HG03571 (cell line): ENCODE data around the gene S100A2.
A peak's percentile ranks its signal among the peaks of the same experiment; 100 is the strongest.

Source experiments
- ATAC-seq: cut with Tn5 transposase; IDR thresholded peaks from one replicate; pipeline ENCODE4 v1.9.1; 2021; ENCODE audit not compliant: unreplicated experiment

S100A2 gene

DNA sequence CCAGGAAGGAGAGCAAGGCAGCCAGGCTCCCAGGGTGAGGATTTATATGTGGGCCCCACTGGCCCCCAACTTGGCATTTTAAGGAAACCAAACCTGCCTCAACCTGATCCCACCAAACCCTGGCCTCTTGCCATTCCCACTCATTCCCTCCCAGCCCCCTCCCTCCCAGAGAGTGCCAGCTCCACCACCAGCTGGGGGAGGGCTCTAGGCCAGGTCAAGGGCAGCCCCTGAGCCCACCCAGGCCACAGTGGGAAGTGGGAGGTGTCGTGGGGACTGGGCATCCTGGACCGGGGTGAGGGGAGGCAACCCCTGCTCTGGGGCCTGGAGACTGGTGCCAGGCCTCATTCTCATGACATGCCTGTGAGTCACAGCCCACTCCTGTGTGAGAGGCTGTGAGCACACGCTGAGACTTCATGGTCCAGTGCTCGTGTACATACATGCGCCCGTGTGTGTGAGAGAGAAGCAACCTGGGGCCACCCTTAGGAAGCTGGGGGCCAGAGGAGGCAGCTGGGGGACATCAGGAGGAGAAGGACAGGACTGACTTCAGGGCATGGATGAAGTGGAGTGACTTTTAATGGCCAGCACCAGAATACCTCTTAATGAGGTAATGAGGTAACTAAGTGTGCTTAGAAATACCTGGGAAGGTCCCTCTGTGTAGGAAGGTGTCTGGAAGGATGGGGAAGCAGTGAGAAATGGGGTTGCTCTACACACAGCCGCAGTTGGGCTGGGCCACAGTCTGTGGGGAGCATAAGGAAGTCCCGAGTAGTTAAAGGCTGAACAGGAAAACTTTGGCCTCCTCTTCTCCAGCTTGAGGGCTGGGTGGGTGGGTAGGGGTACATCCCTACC lies at the start of gene S100A2:
TSS of gene S100A2 (minus strand) at position 316 of the 846 bp plus-strand sequence. CDS start 1,967 bp downstream, outside the sequence.
- ATAC-seq: no peak

DNA sequence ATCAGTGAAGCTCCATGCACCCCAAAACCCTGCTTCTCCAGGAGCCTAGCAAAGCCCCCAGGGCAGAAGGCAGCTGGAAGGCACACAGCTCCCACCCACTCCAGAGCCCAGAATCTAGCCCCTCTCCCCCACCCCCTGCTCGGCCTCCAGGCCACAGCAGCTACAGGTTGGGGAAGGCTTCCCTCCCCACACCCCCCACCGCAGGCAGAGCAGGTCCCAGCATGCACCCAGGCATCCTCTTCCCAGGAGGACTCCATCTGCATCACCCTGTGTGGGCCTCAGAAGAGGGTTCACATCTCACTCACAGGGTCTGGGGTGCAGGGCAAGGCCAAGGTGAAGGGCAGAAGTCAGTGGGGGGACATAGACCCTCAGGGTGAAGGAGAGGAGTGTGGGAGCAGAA lies 49.8 kb upstream of the S100A2 start:
- no peak for ATAC-seq

DNA sequence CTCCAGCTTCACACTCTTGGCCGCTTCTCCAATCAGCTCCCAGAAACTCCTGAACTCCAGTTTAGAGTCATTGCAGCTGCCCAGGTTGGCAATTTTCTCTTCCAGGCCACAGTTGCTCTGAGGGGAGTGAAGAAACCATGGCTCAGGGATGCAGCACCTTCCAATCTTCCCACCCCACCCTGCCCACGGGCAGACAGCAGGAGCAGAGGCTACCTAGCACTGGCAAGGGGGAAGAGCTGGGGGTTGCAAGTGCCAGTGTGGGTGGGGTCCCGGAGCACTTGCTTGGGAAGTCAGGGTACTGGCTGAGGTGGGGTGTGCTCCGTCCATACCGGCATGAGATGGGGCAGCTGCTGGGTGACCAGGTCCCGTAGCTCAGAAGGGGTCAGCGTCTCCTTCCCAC lies 49.3 kb upstream of the S100A2 start:
- no peak for ATAC-seq

DNA sequence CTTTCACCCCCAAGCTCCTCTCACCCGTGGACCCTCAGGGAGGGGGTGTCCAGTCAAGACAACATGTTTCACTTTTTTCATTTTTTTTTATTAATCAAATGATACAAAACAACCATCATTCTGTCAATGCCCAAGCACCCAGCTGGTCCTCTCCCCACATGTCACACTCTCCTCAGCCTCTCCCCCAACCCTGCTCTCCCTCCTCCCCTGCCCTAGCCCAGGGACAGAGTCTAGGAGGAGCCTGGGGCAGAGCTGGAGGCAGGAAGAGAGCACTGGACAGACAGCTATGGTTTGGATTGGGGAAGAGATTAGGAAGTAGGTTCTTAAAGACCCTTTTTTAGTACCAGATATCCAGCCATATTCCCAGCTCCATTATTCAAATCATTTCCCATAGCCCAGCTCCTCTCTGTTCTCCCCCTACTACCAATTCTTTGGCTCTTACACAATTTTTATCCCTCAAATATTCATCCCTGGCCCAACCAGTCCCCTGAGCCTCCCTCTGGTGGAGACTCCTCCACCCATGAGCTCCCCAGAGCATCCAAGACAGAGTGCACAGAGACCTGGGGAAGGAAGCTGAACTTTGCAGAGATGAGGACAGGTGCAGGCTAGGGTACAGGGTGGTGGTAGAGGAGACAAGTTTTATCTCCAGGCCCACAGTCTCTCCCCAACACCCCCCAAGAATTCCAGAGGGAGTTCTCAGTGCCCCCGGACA lies 48.7 kb upstream of the S100A2 start:
- ATAC-seq: no peak

DNA sequence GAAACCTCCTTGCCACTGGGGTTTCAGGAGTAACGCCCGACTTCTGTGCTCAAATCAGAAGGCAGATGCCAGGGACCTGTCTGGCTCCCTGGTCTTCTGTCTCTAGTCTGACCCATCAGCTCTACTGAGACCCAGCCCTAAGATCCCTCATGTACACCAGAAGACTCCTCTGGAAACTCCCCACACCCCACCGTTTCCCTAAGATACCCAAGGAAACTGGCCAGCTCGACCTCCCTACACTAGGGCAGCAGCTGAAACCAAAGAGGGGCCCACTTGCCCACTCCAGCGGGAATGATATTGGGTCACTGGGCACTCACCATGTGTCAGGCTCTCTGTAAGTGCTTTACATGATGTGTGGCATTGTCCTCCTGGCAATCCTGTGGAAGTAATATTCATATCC lies 47.8 kb upstream of the S100A2 start:
- ATAC-seq: no peak

DNA sequence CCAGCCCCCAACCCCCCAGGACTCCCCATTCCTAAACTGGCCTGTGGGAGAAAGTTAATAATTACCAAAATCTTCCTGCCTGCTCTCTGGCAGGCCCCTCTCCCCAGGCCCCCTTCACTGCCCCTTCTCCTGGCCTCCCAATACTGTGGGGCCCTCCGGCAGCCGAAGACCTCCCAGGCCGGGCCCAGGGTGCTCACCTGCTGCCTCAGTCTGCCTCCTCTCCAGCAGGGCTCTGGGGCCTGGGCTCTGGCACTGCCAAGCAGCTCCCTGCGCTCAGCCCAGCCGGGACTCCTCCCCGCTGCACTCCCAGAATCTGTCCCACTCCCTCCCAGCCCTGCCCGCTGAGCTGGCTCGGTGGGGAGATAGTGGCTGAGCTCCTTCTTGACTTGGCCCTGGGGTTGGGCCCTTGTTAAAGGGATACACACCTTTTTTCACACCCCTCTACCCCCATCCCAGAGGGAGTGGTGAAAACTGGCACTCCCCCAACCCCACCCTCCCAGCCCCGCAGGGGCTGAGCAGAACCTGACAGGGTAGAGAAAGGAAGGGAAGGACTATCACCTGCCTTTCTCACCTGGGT lies 47.2 kb upstream of the S100A2 start, which contains the start of gene S100A16:
TSS of gene S100A16 (minus strand) at position 383 of the 577 bp plus-strand sequence. CDS start 4,986 bp downstream, outside the sequence.
- ATAC-seq: no peak

DNA sequence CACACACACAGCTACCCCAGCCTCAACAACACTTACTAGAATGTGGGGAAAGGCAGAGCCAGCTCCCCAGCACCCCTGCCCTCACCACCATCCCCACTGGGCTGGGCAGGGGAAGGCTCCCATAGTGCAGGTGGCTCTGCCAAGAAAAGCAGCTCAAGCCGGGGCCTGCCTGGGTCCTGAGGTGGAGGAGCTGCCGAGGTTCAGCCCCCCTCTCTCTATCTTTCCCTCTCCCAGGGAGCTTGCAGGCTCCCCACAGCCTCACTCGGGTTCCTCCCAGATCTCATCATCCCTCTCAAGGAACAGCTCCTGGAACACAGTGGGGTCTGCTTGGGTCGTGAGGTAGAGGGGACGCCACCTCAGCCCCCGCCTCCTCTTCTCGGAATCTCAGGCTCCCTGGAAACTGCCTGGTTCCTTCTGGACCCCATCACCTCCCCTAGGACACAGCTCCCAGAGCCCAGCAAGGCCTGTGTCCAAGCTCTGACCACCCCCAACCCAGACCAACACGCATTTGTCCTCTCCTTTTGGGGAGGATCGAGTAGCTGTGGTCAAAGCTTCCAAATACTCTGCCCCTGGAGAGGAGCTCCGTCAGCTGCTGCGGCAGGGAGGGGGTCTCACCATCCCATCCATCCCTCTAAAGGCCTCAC lies 46.6 kb upstream of the S100A2 start:
- ATAC-seq: no peak

DNA sequence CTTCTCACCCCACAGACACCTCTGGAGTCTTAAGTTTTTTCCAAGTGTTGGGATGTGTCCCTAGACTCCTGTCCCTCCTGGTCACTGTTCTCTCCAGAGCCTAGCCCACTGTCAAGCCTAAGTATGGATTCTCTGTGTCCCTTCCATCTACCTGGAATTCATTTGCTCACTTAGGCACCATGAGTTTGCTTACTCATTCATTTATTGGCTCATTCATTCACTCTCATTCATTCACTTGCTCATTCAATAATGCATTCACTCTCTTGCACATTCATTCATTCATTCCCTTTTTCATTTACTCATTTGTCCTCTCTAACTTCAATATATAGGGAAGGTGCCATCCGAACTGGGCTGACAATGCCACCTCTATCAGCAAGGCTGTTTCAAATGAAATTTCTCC lies 45.7 kb upstream of the S100A2 start:
- no peak for ATAC-seq

DNA sequence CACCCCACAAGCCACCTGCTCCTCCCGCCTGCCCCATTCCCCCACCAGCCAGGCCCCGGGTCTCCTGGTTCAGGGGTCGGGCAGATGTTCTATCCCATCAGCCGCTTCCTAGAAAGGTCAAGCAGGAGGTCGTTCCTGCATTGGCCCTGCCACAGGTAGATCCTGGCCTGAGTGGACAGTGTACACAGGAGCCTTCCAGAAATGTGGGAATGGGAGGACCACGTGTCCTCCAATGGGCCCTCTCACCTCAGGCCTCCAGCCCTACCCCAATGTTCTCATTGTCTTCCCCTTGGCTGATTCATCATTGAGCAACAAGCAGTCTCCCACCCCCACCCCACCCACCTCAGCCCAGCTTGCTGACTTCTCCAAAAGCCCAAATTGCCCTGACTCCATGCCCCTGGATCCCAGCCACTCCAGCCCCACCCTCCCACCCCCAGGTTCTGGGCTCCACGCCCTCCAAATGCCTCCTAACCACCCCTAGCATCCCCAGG lies 45.2 kb upstream of the S100A2 start:
- ATAC-seq: no peak

DNA sequence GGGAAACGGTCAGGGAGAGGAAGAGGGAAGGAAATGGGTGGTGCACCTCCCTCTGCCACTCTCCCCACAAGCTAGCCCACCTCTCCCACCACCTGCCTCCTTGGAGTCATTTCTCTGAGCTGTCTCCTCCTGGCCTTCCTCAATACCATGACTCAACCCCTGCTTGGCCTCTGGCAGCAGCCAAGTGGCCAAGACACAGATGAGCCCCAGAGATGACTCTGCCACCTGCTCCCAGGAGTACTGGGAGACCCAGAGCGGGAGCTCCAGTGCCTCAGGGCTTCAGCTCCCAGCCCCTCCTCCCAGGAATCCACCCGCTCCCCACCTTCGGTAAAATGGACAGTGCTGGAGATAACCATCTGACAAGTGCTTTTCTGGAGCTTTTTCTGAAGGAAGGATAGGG lies 44.7 kb upstream of the S100A2 start:
- ATAC-seq: no peak

DNA sequence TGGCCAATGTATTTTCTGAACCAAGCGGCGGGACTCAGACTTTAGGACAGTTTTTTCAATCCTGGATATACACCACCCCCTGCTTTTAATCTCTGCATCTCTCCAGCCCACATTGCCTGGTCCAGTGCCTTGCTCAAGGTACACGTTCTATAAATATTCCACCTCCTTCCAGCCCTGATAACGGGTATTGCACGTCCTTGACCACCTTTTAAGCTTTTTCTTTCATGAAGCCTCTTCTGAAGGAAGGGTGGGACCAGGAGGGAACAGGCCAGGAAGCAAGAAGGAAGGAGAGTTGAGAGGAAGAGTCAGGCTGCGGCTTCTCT lies 43.9 kb upstream of the S100A2 start:
- ATAC-seq: no peak

DNA sequence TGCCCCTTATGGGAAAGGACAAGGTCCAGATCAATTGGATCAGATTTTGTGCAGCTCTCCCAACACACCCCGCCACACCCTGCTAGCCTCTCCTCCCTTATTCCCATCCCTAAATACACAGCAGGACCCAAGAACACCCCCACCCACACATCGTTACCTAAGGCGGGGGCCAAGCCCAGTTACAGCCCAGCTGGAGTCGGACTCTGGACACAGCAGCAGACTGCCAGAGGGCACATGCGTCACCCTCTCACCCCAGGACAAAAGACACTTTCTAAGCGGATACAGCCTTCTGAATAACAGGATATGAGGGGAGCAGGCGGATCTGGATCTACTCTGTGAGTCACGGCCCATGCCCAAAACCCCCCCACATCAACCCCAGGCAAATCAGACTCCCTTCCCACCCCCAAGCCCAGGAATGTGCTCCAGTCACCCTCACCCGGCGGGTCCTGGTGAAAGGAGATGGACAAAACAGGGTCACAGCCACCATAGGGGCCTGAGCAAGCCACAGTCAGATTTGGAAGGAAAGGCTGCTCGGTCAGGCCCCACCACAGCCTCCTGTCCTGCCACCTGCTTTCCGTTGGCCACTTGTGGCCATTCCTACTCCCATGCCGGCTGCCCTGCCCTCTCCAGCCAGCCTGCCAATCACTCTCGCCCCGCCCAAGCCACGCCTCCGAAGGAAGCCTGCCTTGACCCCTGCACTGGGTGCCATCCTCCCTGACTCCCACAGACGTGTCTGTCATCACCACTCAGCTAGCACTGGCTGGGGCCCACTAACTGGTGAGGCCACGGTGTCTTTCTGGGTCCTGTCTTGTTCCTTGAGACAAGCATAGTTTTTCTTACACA lies 43.3 kb upstream of the S100A2 start:
- no peak for ATAC-seq

DNA sequence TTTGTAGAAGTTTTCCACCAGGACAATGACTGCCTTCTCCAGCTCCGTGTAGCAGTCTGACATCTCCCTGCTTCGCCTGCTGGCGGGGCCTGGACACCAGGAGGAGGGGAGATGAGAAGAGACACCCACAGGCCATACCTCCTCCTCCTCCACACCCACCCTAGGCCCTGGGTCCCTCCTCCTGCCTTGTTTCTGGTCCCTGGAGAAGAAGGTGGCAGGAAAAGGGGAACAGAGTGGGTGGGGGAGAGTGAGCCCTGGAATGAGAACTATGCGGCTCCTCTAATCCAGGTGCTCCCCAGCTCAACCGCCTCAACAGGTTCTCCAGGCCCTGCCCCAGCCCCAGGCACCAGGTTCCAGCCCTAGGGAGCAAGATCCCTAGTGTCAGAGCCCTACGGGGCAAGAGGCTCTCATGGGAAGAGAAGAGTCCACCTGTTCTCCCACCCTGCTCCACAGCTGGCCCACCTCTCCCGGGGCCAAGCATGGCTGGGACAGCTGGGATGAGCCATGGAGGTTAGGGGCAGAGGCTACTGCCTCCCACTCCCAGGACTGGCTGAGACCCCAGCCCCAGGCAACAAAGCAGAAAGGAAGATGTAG lies 42.5 kb upstream of the S100A2 start:
- no peak for ATAC-seq

DNA sequence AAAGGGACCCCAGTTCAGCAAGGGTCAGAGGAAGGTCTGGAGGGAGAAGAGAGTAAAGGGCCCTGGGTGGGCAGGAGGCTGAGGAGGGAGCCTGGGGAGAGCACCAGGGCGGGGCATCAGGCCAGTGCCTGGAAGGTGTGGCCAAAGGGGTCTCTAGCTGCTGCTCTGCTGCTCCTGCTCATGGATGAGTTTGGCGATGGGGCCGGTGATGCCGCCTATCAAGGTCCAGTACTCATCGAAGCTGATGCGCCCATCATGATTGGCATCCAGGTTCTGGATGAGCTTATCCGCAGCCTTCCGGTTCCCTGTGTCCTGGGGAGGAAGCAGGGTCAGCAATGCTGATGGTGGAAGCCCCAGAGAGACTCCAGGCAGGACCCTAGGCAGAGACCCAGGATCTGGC lies 41.7 kb upstream of the S100A2 start:
- no peak for ATAC-seq

DNA sequence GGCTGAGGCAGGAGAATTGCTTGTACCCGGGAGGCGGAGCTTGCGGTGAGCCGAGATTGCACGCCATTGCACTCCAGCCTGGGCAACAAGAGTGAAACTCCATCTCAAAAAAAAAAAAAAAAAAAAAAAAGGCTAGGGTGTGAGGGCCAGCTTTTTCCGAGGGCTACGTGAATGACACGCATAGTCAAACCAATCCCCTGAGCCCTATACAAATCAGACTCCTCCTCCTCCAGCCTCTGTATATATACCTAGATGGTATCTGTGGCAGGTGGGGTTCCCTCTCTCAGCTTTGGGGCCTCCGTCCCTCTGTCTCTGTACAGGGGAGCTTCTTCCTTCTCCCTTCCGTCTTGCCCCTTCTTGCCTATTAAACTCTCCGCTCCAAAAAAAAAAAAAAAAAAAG lies 40.5 kb upstream of the S100A2 start:
- no peak for ATAC-seq

DNA sequence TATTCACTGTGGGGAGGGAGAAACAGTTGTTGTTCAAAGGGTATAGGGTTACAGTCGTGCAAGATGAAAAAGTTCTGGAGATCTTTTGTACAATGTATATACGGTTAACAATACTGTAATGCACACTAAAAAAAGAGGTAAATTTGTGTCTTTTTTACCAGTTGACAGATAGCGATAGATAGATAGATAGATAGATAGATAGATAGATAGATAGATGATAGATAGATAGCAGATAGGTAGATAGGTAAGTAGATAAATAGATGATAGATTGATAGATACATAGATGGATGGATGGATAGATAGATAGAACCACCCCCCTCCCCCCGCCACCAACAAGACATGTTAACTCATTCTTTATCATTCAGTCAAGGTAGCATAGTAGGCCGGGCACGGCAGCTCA lies 37.1 kb upstream of the S100A2 start:
- ATAC-seq: no peak

DNA sequence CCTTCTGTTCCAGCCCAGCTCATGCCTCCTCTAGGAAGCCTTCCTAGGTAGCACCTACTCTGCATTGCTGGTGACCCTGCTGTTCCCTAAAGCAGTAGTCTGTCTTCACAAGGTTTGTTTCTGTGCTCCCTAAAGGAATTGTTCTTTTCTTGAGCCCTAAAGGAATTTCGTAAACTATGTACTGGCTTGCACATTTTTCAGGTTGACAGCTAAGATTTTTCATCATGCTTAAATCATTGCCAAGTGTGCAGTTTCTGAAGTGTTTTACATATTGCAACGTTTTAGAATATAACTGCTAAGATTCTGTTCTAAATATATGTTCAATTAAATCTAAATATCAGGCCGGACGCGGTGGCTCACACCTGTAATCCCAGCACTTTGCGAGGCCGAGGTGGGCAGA lies 34.2 kb upstream of the S100A2 start:
- ATAC-seq: no peak

DNA sequence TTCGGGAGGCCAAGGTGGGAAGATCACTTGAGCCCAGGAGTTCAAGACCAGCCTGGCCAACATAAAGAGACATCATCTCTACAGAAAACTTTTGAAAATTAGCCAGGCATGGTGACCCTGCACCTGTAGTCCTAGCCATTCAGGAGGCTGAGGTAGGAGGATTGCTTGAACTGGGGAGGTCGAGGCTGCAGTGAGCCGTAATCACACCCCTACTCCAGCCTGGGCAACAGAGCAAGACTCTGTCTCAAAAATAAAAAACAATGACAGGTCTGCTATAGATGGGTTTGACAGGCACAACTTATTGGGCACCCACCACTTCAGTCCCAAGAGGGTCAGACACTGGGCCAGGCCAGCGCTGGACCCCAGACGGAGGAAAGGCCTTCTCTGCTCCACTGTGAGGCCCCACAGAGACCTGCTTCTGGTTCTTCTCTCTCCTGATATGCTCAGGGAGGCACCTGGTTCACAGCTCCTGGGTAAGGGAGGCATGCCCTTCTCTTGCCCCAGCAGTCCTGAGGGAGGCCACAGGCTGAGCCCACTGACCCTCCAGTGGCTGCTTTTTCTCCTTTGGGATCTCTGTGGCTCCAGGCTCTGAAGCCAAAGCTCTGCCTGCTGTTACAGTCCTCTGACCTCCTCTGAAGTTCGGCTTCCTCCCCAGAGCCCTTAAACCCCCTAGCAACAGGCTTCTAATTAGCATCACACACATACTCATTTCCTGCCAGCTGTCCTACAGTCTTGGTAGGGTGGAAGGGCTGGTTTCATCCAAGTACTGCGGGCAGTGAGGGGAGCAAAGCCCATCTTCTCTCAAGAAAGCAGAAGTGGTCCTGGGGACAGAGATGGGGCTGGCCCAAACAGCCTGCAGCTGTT lies 32.9 kb upstream of the S100A2 start:
- ATAC-seq: peak; percentile 93

DNA sequence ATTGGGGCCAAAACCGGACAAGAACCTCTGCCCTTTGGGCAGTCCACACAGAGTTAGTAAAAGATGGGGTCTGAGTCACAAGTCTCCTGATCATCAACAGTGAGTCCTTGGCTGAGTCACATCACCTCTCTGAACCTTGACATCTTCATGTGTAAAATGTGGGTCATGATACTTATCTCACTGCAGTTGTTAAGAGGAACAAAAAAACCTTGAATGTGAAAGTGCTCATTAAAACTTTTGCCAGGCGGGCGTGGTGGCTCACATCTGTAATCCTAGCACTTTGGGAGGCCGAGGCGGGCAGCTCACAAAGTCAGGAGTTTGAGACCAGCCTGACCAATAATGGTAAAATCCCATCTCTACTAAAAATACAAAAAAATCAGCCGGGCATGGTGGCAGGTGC lies 31.6 kb upstream of the S100A2 start:
- no peak for ATAC-seq
